ENCODE results near the gene SGK1.
"Not testable (repeated sequence)": the region's sequence is repeated elsewhere in the genome, so short reads cannot be mapped to it uniquely, and the experiment has no call there.

The SGK1 gene

DNA sequence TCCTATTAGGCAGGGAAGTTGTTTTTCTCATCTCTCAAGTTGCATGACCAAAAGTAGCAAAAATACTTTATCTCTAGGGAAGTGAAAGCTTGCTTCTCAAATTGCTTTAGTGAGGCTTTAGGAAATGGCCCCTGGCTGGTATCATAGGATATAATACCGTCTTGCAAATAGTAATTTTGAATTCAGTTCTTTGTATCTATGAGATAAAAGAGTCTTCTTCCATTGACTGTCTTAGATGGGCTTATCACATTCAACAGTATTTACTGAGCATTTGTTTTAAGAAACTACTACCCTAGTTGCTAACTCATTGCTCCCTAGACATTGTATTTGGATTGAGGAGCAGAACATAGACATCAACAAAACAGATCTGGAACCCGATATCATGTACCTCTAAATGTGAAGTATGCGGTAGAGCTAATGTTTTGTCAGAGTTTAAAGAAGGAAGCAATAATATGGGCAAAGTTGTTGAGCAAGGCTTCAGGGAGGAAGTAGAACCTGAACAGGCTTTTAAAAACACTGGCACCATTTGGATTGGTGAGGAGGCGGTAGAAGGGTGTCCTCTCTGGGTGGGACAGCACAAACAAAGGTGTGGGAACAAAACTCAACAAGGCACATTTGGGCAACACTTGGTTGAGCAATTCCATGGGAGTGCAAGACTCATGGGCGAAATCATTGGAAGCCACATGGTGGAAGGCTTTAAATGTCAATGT lies 101.5 kb downstream of the SGK1 start:
- DNase-seq: peak; percentile 59 to 78

DNA sequence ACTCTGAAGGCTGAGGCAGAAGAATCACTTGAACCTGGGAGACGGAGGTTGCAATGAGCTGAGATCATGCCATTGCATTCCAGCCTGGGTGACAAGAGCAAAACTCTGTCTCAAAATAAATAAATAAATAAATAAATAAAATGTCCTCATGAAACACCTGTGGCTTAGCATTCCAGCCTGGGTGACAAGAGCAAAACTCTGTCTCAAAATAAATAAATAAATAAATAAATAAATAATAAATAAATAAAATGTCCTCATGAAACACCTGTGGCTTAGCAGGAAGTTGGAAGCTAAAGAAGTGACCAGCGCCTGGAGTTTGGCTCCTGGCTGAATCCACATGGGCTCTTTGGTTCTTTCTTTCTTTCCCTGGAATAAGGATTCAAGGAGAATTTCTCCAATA lies 104.5 kb downstream of the SGK1 start:
- not testable (repeated sequence) for DNase-seq

DNA sequence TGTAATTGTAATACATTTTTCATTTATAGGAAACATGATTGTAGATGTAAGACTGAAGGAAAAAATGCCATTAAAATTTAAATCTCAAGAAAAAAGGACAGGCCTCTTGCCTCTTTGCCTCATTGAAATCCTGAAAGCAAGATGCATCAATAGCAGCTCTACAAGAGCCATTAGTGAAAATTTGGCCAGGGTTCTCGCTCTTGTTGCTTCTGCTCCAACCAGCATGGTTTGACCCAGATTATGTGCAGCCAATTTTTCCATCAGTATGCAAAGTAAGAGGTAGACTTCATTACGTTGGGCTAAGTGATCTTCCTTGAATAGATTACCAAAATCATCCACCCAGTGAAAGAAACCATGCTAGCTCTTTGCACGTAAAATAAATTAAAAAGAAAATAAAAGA lies 106.6 kb downstream of the SGK1 start:
- DNase-seq: no peak

DNA sequence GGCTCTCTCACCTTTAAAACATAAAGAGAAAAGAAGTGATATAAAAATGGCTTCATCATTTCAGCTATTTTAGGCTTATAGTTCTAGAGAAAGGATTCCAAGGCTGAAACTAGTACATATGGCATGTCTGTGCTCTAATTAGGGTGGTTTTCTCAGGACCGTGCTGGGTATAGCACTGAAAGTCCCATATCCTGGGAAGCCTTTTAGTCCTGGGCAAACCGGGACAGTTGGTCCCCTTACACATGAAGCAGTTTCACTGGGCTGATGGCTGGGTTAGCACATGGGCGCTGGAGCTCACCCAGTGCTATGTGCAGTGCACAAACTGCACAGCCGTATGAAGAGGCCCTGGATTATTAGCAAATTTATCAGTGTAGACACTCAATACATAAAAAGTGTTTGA lies 110.5 kb downstream of the SGK1 start:
- DNase-seq: no peak

DNA sequence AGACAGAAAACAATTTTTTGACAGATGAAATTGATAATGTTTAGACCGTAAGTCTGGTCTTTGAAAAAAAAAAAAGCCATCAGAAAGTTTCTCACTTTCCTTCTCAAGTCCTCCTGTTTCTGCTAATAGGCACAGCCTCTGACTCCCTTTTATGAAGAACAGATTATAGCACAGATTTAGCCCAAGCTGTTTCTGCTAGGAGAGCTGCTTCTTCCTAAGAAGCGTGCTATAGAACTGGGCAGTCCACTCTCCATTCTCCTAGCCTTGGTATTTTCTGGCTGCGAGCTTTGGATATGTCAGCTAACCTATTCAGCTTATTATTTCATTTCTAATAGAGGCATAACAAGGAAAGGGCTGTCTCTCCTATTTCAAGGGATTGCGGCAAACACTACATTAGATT lies 112.5 kb downstream of the SGK1 start:
- no peak for DNase-seq

DNA sequence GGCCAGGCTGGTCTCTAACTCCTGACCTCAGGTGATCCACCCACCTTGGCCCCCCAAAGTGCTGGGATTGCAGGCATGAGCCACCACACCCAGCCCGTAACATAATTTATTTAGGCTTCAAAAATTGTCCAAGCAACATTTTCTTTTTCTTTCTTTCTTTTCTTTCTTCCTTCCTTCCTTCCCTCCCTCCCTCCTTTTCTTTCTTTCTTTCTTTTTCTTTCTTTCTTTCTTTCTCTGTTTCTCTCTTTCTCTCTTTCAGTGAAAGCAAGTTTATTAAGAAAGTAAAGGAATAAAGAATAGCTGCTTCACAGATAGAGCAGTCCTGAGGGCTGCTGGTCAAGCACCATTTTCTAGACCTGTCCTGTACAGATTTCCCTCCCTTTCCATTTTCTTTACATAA lies 113.2 kb downstream of the SGK1 start:
- DNase-seq: not testable (repeated sequence)

DNA sequence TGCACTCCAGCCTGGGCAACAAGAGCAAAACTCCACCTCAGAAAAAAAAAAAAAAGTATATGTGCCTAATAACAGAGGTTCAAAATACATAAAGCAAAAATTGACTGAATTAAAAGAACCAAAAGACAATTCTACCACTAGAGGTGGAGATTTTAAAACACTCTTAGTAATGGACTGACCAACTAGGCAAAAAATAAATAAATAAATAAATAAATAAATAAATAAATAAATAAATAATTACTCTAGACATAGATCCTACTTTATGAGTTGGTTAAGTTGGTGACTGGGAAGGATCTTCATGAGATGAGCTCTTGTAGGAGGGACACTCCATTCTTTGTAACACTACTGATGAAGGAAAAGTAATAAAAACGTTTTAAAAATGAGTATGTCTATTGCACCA lies 113.9 kb downstream of the SGK1 start:
- DNase-seq: no peak

DNA sequence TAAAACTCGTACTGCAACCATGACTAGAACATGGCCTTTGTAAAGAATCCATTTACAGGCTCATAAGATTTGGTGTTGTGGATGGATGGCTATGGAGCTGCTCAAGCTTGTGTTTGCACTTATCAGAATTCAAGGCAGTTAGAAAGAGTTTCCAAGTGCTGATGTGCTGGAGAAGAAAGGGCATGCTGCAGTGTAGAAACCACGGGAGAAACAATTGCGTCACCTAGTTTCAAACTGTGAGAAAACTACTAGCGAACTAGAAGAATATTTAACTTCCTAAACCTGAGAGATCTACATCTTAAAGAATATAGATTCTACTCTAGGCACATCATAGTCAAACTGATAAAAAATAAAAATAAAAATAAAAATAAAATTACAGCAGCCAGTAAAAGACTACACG lies 116.2 kb downstream of the SGK1 start:
- peak; percentile 76 to 81 for DNase-seq

DNA sequence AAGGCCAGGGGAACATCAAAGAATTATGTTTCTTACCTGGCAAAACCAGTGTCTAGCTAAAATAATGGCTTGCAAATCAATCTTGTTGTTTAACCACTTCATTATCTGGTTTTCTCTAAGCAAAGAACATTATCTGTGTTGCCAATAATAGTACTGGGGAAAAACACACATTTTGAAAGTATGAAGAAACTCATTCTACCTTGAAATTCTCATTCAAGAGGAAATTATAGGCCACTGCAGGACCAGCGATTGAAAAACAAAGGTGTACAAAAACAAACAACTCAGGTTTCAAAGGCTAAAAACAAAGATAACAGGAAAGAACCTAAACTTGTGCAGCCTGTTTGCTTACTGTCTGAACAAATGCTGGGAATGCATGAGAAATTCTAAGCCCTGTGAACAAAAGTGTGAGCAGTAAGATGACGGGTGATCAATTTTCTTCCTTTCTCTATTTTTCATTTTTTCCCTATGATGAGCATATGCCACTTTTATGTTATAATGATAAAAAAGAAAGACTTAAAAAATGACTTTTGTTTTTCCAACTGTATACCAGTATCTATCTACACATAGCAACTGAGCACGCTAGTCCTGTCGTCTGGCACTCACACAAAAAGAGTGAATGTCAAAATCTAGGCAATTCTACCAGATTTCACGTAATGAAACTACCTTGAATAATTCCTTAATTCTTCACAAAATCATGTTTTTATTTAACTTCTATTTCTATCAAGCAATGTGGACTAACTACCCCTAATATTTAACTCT lies 117.9 kb downstream of the SGK1 start:
- no peak for DNase-seq

DNA sequence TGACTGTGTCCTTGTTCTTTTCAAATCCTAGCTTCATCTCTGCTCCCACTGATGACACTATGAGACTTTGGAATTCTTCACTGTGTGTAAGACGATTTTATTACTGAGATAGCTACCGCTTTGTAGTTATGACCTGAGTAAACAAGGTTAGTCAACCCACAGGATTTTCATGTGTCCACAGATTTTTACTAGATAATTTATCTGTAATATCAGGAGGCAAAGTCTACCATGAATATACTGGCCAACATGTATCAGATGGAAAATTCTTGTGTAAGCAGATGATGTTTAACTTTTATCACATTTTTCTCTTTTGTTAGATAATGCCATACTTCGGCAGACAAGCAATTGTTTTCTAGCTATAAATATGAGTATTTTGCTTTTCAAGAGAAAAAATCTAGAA lies 119.8 kb downstream of the SGK1 start:
- no peak for DNase-seq

DNA sequence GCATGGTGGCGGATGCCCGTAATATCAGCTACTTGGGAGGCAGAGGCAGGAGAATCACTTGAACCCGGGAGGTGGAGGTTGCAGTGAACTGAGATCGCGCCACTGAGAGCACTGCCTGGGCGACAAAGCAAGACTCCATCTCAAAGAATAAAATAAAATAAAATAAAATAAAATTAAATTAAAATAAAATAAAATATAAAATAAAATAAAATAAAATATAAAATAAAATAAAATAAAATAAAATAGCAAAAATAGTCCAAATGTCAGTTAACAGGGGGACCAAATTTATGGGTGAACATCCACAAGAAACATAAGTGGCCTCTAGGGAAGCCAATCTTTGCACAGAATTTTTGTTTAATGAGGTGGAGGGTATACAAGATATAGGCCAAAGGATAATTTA lies 120.2 kb downstream of the SGK1 start:
- not testable (repeated sequence) for DNase-seq

DNA sequence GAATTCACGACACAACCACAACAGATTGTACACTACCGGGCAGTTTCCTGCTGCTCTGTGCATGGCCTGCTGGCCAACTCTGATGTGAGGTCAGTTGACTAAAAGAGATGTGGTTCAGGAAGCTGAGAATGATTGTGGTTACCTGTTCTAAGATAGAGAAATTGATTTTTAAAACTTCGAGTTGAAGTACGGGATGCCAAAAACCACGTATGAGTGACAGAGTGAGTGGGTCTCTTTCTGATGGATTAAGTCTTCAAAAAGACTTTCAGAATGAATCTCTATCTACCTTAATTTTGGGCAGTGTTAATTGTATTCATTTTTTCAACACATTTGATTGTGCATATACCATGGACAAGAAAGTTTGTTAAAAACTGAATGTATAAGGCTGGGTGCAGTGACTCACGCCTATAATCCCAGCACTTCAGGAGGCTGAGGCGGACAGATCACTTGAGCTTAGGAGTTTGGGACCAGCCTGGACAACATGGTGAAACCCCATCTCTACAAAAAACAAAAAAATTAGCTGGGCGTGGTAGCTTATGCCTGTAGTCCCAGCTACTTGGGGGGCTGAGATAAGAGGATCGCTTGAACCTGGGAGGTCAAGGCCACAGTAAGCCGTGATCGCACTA lies 121.2 kb downstream of the SGK1 start:
- DNase-seq: no peak

DNA sequence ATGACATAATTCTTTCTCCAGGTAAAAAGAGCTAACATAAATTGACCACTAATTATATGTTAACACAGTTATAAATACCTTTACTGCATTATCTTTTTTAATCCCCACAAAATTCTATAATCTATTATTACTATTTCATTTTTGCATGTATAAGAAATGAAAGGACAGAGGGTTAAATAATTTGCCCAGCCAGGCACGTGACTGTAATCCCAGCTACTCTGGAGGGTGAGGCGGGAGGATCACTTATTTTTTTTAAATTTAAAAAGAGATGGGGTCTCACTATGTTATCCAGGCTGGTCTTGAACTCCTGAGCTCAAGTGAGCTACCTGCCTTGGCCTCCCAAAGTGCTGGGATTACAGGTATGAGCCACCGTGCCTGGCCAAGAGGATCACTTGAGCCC lies 121.9 kb downstream of the SGK1 start:
- DNase-seq: no peak

DNA sequence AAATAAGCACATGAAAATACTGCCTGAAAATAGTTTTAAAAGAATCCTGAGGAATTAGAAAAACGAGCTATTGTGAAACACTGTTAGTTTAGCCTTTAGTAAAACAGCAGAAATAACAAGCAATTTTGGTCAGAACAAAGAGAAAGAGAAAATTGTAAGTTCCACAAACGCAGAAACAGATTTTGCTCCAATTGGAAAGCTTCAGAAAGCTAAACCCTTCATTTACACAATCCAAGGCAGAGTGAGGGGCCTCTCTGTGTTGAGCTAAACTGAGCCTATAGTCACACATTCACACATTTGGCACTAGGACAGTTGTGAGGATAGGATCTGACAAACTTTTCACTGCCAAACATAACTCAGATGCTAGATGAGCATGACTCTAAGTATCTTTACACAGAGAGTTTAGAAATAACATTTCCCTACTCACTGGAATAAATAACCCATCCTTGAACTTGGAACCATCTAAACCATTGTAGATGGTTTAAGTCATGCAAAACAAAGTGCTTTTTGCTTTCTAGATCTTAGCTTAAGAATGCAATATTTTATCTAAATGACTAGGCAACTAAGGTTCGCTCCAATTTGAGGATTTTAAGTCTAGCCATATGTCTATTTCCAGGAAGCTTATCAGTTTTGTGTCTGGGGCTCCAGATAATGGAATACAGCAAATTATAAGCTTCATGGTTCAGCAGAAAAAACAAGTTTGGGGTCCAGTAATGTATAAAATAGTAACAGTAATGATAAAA lies 122.6 kb downstream of the SGK1 start:
- DNase-seq: no peak

DNA sequence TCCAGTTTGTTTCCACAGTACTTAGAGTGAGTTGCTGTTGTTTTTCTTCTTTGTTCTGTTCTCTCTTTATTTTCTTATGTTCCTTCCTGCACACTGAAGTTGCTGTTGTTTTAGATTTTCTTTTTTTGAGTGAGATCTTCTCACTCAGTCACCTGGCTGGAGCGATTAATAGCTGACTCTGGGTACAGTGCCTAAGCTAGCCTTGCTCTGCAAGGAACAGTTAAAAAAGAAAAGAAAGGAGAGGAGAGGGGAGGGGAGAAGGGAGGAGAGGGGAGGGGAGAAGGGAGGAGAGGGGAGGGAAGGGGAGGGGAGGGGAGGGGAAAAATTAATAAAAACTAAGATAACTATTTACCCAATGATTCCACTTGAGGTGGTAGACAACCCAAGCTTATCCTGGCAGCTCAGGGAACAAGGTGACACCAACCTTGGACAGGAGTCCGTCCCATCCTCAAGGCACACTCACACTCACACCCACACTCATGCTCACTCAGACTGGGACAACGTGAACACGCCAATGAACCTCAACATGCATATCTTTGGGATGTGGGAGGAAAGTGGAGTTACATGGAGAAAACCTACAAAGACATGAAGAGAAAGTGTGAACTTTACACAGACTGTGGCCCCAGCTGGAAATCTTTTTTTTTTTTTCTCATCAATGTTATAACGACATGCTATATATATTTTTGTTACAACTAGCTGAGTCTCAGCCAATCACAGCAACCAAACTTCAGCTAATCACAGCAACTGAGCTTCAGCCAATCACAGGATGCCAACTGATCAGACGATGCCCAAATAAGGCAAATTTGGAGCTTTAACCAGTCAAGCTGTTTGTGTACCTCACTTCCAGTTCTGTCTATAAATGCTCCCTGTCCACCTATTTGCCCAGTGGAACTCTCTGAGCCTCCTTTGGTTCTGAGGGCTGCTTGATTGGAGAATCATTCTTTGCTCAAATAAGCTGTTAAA lies 124.1 kb downstream of the SGK1 start:
- DNase-seq: no peak

DNA sequence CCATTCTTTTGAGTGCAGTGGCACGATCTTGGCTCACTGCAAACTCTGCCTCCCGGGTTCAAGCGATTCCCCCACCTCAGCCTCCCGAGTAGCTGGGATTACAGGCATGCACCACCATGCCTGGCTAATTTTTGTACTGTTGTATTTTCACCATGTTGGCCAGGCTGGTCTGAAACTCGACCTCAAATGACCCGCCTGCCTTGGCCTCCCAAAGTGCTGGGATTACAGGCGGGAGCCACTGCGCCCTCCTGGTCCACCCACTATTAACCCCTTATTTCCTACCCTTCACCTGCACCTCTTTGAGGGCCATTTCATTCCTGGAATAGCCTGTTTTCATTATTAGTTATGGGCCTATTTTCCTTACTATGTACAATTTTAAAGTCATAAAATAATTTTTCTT lies 125.3 kb downstream of the SGK1 start:
- DNase-seq: not testable (repeated sequence)

DNA sequence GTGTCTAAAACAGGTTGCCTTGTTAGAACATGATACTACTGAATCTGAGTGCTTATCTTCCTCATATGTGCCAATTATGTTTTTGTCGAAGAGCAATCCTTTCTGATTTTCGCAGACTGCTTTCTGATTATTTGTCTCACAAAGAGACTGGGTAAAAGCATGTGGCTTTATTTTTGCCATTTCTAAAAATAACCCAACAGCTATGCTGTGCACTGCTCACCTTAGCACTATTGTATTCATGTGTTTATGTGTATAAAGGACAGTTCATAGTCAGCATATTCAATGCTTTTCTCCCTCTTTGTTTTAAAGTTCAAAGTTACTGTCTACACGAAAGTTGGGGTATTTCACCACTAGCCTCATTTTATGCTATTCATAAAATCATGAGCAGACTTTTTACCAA lies 127.0 kb downstream of the SGK1 start:
- no peak for DNase-seq

DNA sequence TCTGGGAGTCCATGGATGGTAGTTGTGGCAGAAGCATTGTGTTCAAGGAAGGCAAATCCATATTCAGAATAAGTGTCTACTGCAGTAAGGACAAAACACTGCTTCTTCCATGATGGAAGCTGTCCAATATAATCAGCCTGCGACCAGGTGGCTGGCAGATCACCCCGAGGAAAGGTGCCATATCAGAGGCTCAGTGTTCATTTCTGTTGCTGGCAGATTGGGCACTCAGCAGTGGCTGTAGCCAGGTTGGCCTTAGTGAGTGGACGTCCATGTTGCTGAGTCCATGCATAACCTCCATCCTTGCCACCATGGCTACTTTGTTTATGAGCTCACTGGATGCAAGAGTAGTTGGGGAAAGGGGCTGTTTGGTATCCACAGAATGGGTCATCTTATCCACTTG lies 130.2 kb downstream of the SGK1 start:
- DNase-seq: no peak

DNA sequence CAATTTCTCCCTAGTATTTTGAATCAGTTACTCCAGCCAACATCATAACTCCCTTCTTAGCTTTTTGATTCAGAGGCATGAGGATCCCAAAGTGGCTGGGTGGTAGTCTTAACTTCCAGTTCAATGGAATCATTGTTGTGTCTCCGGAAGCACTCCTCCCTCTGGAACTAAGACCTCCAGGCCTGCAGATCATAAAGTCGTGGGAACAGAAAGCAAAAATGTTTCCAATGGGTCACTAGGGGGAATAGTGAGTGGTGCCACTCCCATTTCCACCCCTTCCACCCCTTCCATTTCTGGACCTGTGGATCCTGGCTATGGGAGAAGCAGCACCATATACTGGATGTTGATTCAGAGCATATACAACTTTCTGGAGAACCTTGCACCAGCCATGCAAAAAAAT lies 130.8 kb downstream of the SGK1 start:
- no peak for DNase-seq

DNA sequence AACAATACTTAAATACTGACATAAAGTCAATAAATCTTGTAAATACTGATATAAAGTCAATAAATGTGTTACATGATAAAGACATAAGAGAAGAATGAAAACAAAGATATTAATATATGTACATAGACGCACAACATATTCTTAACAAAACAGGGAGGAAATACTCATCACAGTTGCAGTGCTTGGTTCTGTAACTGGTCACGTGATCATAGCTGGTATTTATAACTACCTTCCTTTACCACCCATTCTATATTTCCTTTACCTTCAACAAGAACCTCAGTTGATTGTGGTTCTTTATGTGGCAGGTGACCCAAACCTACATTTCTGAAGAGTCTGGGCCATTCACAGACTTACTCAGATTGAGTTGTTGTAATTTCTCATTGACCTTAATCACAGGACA lies 131.6 kb downstream of the SGK1 start:
- DNase-seq: no peak

DNA sequence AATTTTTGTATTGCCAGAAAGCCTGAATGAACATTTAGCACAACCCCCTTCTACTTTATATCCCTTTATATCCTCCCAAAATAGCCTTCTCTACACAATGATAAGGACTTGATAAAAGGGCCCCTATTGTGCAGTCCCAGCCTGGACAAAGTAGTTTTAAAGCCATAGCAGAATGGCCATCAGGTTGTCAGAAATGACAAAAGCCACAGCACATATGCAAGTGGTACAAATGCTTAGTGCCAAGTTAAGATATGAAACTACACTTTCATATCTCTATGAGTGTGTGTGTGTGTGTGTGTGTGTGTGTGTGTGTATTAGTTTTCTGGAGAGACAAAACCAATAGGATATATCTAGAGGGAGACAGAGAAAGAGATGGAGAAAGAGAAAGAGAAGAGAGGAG lies 132.6 kb downstream of the SGK1 start:
- DNase-seq: no peak

DNA sequence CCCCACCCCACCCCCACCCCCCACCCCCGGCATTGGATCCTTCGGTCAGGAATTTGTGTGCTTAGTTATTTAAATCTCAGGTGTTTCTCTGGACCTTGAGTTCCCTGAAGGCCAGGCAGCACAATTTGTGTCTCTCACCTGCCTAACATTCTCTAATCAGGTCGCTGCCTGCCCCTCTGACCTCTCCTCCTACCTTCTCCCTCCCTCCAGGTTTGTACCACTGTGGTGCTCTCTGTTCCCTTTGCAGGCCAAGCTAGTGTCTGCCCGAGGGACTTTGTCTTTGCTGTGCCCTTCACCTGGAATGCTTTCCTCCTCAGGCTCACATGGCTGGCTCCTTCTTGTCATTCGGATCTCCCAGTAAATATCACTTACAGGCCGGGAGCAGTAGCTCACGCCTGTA lies 134.1 kb downstream of the SGK1 start:
- DNase-seq: no peak

Data from AML-193 (cell line).